Liver (tissue), 3 donors: Measurements from ENCODE around the gene CDSN.

Experiments
- CTCF ChIP-seq: fragments of 150-350 bp; IDR thresholded peaks from 2 replicates; pipeline ENCODE4 v1.5.1; 2017; ENCODE audit warnings: improper control_type of control experiment, low read depth, low read length; ENCODE audit not compliant: missing input control
- GABPA ChIP-seq, 2 donors: IDR thresholded peaks in 1 of 2; conservative IDR thresholded peaks in 1 of 2; 2 replicates each; pipeline ENCODE4 v1.6.1; 2016; ENCODE audit warnings: antibody characterized with exemption in 2 of 2, mild to moderate bottlenecking in 1 of 2, moderate library complexity in 1 of 2
- HNF4A ChIP-seq, 2 donors: conservative IDR thresholded peaks; 2 replicates each; pipeline ENCODE4 v1.6.1; 2016; ENCODE audit warnings: antibody characterized with exemption in 2 of 2, mild to moderate bottlenecking in 2 of 2
- JUND ChIP-seq, 2 donors: IDR thresholded peaks; 2 replicates each; pipeline ENCODE4 v1.6.1; 2016; ENCODE audit warnings: antibody characterized with exemption in 2 of 2
- MAX ChIP-seq: IDR thresholded peaks from 2 replicates; pipeline ENCODE4 v1.6.1; 2016; ENCODE audit warnings: antibody characterized with exemption
- RAD21 ChIP-seq, 2 donors: IDR thresholded peaks; 2 replicates each; pipeline ENCODE4 v1.6.1; 2016; ENCODE audit warnings: antibody characterized with exemption in 2 of 2, mild to moderate bottlenecking in 2 of 2
- SP1 ChIP-seq: IDR thresholded peaks from 2 replicates; pipeline ENCODE4 v1.6.1; 2018; ENCODE audit warnings: antibody characterized with exemption, mild to moderate bottlenecking
- TAF1 ChIP-seq: conservative IDR thresholded peaks from 2 replicates; pipeline ENCODE4 v1.6.1; 2016; ENCODE audit warnings: antibody characterized with exemption, mild to moderate bottlenecking
- TF ChIP-seq, protein P1 (sequence below): IDR thresholded peaks from 2 replicates; pipeline ENCODE4 v1.6.1; 2016; ENCODE audit warnings: antibody characterized with exemption, mild to moderate bottlenecking
- donor health status: healthy.
- donor health status: healthy.

GRCh38 chr6:31113861-31114540, 6.2 kb downstream of the CDSN start:
- no peak for TF ChIP-seq CTCF
- TF ChIP-seq RAD21 (IDR thresholded peaks at IDR 0.05) = no peak
- TF ChIP-seq, protein P1, sequence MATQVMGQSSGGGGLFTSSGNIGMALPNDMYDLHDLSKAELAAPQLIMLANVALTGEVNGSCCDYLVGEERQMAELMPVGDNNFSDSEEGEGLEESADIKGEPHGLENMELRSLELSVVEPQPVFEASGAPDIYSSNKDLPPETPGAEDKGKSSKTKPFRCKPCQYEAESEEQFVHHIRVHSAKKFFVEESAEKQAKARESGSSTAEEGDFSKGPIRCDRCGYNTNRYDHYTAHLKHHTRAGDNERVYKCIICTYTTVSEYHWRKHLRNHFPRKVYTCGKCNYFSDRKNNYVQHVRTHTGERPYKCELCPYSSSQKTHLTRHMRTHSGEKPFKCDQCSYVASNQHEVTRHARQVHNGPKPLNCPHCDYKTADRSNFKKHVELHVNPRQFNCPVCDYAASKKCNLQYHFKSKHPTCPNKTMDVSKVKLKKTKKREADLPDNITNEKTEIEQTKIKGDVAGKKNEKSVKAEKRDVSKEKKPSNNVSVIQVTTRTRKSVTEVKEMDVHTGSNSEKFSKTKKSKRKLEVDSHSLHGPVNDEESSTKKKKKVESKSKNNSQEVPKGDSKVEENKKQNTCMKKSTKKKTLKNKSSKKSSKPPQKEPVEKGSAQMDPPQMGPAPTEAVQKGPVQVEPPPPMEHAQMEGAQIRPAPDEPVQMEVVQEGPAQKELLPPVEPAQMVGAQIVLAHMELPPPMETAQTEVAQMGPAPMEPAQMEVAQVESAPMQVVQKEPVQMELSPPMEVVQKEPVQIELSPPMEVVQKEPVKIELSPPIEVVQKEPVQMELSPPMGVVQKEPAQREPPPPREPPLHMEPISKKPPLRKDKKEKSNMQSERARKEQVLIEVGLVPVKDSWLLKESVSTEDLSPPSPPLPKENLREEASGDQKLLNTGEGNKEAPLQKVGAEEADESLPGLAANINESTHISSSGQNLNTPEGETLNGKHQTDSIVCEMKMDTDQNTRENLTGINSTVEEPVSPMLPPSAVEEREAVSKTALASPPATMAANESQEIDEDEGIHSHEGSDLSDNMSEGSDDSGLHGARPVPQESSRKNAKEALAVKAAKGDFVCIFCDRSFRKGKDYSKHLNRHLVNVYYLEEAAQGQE = no peak
- TF ChIP-seq GABPA (IDR thresholded peaks at IDR 0.05 in 1 of 2, conservative IDR thresholded peaks at IDR 0.05 in 1 of 2) = no peak
- no peak for TF ChIP-seq TAF1
- no peak for TF ChIP-seq JUND (IDR thresholded peaks at IDR 0.05)
- TF ChIP-seq SP1 = no peak
- no peak for TF ChIP-seq MAX
- no peak for TF ChIP-seq HNF4A (conservative IDR thresholded peaks at IDR 0.05)
